Fibroblast of the conjunctiva (primary cell): ENCODE measurements around the gene EIF1AD.
"Not testable (repeated sequence)": the region's sequence is repeated elsewhere in the genome, so short reads cannot be mapped to it uniquely, and the experiment has no call there.

ENCODE experiments used
- DNase-seq: peaks from one replicate; pipeline ENCODE4 v3.0.0-alpha.2; 2010; ENCODE audit warnings: low read depth

Gene EIF1AD

DNA sequence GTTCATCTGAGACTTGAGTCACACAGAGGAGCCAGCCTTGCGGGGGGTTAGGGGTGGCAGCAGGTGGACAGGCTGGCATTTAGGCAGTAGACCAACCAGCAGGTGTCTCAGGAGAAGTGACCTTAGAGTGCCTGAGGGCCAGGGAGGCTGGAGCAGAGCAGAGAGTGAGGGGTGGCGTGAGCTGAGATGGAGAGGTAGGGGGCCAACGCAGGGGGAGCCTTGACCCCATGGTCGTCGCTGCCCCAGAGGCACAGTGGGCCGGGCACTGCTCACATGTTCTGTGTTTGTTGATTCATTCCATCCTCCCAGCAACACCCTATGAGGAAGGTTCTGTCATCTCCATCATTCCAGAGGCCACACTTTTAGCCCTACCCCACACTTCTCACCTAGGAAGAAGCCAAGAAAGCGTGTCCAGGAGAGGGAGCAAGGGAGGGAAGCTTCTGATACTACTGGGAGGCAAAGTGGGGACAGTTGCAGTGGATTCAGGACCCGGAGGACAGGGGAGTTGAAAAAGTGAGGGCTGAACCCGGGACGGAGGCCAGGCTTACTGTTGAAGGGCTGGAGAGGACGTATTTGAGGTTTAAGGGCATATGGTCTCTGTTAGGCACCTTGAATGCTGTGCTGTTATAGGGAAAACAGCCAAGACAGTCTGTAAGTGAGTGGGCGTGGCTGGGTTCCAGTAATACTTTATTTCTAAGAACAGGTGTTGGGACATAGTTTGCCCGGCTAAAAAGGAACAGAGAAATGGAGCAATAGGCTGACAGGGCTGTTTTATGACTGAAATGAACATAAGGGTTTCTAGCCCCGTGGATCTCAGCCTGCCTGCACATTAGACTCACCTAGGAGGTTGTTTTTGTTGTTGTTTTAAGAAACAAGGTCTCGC, 33.1 kb downstream of the EIF1AD start:
- no peak for DNase-seq

DNA sequence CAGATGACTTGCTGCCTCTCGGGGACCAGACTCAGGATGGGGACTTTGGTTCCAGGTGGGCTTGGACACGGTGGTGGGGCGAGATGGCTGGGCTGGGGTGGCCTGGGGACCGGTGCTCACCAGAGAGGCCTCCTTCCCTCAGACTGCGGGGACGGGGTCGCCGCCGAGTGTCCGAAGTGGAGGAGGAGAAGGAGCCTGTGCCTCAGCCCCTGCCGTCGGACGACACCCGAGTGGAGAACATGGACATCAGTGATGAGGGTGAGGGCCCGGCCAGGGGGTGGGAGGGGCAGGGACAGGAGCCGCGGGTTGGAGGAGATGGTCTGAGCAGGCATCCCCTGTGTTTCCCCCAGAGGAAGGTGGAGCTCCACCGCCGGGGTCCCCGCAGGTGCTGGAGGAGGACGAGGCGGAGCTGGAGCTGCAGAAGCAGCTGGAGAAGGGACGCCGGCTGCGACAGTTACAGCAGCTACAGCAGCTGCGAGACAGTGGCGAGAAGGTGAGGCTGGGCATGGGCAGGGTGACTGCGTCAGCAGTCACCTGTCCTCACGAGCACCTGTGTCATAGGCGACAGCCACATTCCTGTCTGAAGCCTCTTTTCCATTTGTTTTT, 34.5 kb downstream of the EIF1AD start:
- no peak for DNase-seq

DNA sequence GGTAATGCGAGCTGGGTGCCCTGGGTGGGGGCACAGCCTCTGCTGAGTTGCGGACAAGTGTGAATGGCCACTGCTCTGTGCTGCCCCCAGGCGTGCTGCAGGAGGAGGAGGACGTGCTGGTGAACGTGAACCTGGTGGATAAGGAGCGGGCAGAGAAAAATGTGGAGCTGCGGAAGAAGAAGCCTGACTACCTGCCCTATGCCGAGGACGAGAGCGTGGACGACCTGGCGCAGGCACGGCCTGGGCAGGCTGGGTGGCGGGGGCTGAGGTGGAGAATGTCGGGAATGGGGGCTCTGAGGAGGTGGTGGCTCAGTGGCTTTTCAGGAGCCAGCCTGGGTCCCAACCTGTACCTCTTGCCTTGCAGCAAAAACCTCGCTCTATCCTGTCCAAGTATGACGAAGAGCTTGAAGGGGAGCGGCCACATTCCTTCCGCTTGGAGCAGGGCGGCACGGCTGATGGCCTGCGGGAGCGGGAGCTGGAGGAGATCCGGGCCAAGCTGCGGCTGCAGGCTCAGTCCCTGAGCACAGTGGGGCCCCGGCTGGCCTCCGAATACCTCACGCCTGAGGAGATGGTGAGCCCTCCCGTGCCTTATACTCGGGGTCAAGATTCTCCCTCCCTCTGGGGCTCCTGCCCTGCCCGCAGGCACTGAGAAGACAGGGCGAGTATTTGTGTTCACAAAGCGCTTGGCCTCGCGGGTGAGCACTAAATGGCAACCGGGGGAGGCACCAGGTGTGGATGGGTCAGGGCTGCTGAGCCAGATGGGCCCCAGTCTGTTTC, 35.8 kb downstream of the EIF1AD start:
- no peak for DNase-seq

DNA sequence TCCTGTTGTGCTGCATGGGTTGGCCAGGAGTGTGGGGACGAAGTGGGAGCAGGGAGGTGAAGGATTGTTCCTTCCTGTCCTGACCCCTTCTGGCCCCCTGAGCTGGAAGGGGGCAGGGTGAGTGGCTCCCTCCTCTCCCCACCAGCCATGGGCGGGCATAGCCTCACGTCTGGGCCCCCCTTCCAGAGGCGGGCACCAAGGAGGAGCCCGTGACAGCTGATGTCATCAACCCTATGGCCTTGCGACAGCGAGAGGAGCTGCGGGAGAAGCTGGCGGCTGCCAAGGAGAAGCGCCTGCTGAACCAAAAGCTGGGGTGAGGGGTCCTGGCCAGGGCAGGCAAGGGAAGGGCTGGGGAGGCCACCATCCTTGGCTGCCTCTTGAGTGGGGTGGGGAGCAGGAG, 37.1 kb downstream of the EIF1AD start:
- DNase-seq = no peak

DNA sequence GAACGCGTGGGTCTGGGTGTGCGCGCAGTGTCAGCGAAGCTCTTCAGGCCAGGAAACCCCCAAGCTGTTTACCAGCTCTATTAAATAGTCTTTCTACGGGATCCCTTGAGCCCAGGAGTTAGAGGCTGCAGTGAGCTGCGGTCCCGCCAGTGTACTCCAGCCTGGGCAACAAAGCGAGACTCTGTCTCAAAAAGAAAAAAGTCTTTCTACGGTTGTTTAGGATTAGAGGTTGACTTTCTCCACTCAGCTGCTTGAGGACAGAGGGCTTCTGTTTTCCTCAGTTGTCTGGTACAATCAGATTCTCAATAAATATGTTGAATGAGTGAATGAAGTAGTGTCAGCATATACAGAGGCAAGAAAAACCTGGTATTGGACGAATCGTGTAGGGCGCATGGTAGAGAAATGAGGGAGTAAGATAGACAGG, 39.8 kb downstream of the EIF1AD start:
- DNase-seq = no peak

DNA sequence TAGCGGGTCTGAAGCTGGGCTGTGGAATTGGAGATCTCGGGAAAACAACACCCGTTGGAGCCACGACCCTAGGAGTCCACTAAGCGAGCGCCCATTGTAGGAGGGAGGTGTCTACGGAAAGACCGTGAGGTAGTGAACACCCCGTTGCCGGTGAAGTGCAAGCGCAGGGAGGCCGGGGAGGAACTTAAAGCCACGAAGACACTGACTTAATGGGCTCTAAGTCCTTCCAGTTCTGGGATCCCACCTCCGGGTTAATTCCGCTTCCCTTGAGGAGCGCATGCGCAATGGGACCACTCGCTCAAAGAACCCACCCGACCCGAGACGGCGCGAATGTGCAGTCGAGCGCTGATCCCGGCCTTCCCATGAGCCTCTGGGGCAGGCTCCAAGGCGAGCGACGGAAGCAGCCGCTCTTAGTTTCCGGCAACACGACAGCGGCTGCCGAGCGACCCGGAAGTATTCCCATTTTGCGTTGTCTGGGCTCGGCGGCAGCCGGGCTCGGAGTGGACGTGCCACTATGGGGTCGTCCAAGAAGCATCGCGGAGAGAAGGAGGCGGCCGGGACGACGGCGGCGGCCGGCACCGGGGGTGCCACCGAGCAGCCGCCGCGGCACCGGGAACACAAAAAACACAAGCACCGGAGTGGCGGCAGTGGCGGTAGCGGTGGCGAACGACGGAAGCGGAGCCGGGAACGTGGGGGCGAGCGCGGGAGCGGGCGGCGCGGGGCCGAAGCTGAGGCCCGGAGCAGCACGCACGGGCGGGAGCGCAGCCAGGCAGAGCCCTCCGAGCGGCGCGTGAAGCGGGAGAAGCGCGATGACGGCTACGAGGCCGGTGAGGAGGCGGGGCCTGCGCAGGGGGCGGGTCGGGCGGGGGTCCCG, 40.5 kb downstream of the EIF1AD start, which contains the start of gene SART1:
TSS of gene SART1 (plus strand) at position 468 of the 874 bp plus-strand sequence. CDS start at position 515, 47 bp downstream.
- DNase-seq = peak; percentile 97

DNA sequence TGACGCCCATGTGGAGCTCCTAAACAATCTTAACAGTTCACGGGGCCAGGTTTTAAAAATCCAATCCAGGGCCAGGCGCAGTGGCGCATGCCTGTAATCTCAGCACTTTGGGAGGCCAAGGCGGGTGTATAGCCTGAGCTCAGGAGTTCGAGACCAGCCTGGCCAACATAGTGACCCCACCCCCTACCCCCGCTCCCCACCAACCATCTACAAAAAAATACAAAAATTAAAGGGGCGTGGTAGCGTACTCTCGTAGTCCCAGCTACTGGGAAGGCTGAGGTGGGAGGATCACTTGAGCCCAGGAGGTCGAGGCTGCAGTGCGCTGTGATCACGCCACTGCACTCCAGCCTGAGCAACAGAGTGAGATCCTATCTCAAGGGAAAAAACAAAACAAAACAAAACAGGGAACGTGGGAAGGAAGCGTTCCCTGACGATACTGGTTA, 41.1 kb downstream of the EIF1AD start:
- no peak for DNase-seq

DNA sequence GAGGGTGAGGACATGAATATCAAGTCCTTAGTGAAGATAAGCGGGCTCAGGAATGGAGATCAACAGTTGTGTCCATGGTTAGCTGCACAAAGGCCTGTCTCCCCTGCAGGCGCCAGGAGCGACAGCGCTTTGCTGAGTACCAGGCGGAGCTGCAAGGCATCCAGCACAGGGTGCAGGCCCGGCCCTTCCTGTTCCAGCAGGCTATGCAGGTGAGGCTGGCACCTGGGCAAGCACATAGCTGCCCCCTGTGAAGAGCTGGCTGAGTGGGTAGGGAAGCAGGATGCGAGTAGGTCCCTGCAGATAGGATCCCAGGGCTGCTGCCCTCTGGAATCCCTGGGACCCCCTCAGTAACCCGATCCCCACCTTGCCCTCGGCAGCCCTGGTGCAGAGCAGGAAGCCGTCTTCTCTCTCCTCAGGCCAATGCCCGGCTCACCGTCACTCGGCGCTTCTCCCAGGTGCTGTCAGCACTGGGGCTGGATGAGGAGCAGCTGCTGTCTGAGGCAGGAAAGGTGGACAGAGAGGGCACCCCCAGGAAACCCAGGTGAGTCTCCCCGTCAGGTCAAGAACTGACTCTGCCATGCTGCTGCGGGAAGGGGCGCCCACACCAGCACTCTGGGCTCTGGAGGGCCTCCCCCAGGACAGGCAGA, 43.1 kb downstream of the EIF1AD start:
- DNase-seq = no peak

DNA sequence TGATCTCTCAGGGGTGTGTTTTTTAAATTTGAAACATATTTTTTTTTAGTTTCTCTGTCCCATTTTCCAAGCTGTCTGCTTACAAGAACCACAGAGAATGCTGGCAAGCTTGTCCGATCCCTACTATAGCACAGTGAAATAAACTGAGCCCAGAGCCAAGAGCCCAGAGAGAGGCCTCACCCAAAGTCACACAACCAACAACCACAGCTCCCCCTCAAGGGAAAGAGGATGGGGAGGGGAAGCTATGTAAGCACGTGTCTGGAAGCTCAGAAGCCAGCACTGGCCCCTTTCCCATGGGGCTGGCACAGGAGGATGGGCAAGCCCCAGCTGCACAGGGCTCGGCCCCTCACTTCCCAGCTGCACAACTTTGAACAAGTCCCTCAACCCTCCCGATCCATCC, 43.7 kb downstream of the EIF1AD start:
- DNase-seq = no peak

DNA sequence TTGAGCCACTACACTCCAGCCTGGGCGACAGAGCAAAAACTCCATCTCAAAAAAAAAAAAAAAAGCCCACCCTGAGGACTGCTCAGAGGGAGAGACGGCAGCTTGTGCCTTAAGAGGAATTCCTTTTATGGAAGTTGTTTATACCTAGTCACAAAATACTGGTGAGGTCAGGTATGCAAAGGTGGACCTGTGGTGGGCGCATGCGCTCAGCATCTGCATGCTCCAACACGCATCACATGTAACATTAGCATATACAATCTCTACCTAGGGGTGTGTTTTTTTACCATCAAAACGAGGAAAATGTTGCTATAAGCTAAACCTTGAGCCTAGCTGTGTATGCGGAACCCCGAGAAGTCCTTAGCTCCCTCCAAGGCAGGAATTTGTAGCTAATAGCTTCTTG, 47.2 kb downstream of the EIF1AD start:
- no peak for DNase-seq

DNA sequence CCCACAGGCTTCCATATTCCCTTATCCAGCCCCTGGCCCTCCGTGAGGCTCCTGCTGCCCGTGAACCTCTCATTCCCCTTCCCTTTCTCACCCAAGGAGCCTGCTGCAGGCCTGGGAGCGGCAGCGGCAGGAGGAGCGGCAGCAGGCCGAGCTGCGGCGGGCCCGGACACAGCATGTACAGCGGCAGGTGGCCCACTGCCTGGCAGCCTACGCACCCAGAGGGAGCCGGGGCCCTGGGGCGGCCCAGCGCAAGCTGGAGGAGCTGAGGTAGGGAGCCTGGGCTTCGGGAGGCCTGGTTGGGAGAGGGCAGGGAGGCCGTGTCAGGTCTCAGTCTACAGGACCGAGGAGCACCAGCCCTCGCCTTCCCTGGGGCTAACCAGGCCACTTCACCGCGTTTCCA, 48.5 kb downstream of the EIF1AD start:
- DNase-seq = no peak

DNA sequence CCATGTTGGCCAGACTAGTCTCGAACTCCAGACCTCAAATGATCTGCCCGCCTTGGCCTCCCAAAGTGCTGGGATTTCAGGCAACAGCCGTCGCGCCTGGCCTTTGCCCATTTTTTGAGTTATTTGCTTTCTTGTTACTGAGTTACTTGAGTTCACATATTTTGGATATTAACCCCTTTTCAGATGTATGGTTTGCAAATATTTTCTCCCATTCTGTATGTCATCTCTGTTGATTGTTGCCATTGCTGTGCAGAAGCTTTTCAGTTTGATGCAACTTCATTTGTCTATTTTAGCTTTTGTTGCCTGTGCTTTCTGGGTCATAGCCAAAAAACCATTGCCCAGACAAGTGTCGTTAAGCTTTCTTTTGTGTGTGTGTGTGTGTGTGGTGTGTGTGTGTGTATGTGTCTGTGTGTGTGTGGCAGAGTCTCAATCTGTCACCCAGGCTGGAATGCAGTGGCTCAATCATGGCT, 49.9 kb downstream of the EIF1AD start:
- DNase-seq = no peak

DNA sequence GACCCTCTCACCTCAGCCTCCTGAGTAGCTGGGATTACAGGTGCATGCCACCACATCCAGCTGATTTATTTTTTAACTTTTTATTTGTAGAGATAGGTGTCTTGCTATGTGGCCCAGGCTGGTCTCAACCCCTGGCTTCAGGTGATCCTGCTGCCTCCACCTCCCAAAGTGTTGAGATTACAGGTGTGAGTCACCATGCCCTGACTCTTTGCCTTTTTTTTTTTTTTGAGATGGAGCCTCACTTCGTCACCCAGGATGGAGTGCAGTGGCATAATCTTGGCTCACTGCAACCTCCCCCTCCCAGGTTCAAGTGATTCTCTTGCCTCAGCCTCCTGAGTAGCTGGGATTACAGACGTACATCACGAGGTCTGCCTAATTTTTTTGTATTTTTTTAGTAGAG, 50.3 kb downstream of the EIF1AD start:
- not testable (repeated sequence) for DNase-seq

DNA sequence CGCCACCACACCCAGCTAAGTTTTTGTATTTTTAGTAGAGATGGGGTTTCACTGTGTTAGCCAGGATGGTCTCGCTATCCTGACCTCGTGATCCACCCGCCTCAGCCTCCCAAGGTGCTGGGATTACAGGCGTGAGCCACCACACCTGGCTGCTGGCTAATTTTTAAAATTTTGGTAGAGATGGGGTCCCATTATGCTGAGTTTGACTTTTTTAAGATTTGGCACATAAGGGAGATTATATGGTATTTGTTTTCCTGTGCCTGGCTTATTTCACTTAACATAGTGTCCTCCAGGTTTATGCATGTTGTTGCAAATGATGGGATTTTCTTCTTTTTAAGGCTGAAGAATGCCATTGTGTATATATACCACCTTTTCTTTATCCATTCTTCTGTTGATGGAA, 51.2 kb downstream of the EIF1AD start:
- DNase-seq = not testable (repeated sequence)

DNA sequence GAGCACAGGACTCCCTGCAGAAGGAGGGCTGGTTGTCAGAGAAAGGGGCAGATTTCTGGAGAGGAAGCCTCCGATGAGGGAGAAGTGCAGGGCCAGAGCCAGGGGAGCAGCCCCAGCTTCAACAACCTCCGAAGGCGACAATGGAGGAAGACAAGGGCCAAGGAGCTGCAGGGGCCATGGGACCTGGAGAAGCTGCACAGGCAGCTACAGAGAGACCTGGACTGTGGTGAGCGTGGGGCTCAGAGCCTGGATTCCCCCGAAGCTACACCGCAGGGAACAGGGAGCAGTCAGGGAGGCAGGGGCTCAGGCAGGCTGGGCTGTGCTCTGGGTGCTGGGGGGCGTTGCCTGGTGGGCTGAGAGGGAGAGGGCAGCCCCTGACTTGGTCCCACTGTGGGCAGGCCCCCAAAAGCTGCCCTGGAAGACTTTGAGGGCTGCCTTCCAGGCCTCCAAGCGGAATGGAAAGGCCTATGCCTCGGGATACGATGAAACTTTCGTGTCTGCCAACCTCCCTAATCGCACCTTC, 54.3 kb downstream of the EIF1AD start:
- DNase-seq = no peak

DNA sequence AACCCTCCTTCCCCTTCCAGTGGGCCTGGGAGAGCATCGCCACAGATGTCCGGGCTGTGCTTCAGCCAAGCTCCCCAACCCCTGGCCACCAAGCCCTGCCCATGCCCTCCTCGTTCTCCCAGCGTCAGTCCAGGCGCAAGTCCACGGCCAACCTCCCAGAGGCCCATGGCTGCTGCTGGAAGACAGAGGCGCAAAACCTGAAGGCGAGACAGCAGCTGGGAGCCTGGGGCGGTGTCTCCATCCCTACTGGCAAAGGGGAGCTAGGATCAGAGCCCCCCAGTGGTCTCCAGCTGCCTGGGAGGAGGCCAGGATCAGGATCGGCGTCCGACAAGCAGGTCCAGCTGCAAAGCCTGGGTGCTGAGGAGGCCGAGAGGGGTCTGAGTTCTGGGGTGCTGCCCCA, 54.8 kb downstream of the EIF1AD start:
- DNase-seq = no peak

DNA sequence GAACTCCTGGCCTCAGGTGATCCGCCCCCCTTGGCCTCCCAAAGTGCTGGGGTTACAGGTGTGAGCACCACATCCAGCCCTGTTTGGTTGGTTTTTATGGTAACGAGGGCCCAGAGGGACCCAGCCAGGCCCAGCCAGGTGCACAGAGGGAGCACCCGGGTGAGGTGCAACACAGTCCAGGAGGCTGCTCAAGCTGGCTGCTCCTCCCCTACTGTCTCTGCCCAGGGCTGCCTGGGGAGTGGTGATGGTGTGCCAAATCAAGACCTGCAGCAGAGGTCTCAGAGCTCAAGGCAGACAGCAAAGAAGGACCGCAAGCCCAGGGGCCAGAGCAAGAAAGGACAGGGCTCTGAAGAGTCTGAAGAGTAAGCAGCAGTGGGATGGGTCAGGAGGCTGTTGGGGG, 55.3 kb downstream of the EIF1AD start:
- no peak for DNase-seq
